ENCODE data around the gene HAND2.

GRCh38 chr4:173575482-173576152 lies 45.6 kb upstream of the HAND2 start:
- TF ChIP-seq ZSCAN30 (CRISPR knock-in tag; IDR thresholded peaks at IDR 0.05) (no peak), ETV5 (CRISPR knock-in tag; IDR thresholded peaks at IDR 0.05; ENCODE audit: borderline replicate concordance) (no peak), ELF1 (CRISPR knock-in tag; IDR thresholded peaks at IDR 0.05) (no peak), ZBTB8A (CRISPR knock-in tag; IDR thresholded peaks at IDR 0.05; ENCODE audit: borderline replicate concordance, low read depth) (no peak), TCF7 (IDR thresholded peaks at IDR 0.05; ENCODE audit: low read depth) (no peak), MYC (CRISPR knock-in tag; IDR thresholded peaks at IDR 0.05; ENCODE audit: borderline replicate concordance) (no peak), ZNF792 (CRISPR knock-in tag; IDR thresholded peaks at IDR 0.05) (no peak), ZBTB1 (CRISPR knock-in tag; IDR thresholded peaks at IDR 0.05; ENCODE audit: borderline replicate concordance) (no peak), EZH2 (conservative IDR thresholded peaks at IDR 0.05; ENCODE audit: low read depth, low read length) (no peak), REST (IDR thresholded peaks at IDR 0.05; ENCODE audit: borderline replicate concordance in 1 of 2, low read depth in 1 of 2, low read length in 2 of 2) (no peak)
